ENCODE results near the gene PTGER1.

GRCh38 chr19:14516048-14516534 is 40.9 kb upstream of the PTGER1 start:
- no peak for TF ChIP-seq CTCF (IDR thresholded peaks at IDR 0.05)
- no peak for TF ChIP-seq POLR2A (IDR thresholded peaks at IDR 0.05)

Measured in adrenal gland (tissue), 5 donors.